ENCODE results near the gene SLC45A3.

GRCh38 chr1:205716371-205717132 is 36.2 kb upstream of the SLC45A3 start:
- TF ChIP-seq ZNF629 (tag by site-specific recombination; IDR thresholded peaks at IDR 0.05) (no peak), ZBTB26 (tag by site-specific recombination; optimal IDR thresholded peaks at IDR 0.05) (no peak), ZIC2 (tag by site-specific recombination; IDR thresholded peaks at IDR 0.05) (no peak), ZNF404 (tag by site-specific recombination; IDR thresholded peaks at IDR 0.05) (no peak), ZSCAN23 (tag by site-specific recombination; IDR thresholded peaks at IDR 0.05) (no peak), ZNF292 (tag by site-specific recombination; IDR thresholded peaks at IDR 0.05; ENCODE audit: borderline replicate concordance, low read depth) (no peak), CTCF (tag by site-specific recombination; IDR thresholded peaks at IDR 0.05) (no peak), KLF16 (tag by site-specific recombination; IDR thresholded peaks at IDR 0.05) (no peak), PATZ1 (tag by site-specific recombination; IDR thresholded peaks at IDR 0.05) (no peak), ZNF639 (tag by site-specific recombination; IDR thresholded peaks at IDR 0.05) (no peak), ZNF660 (tag by site-specific recombination; IDR thresholded peaks at IDR 0.05) (no peak), REST (tag by site-specific recombination; IDR thresholded peaks at IDR 0.05) (no peak), ZNF837 (tag by site-specific recombination; IDR thresholded peaks at IDR 0.05) (no peak), ZNF18 (tag by site-specific recombination; IDR thresholded peaks at IDR 0.05) (no peak)
